NK-92 treated with Interleukin-12 subunit alpha and Interleukin-12 subunit beta, amount 100 ng/mL, for 24 hours (cell line): ENCODE data around the gene PCSK6.

Experiments used
- DNase-seq: peaks from one replicate; lab custom pipeline; 2025; lab: John Stamatoyannopoulos, UW

Gene PCSK6

GRCh38 chr15:101446518-101447167 is 42.9 kb downstream of the PCSK6 start:
- DNase-seq: no peak

- DNase-seq: no peak
Measured at GRCh38 chr15:101445562-101446517, 43.7 kb downstream of the PCSK6 start.

GRCh38 chr15:101444807-101445508 is 44.5 kb downstream of the PCSK6 start:
- no peak for DNase-seq

GRCh38 chr15:101444015-101444414 is 45.5 kb downstream of the PCSK6 start:
- no peak for DNase-seq

GRCh38 chr15:101442272-101442671 is 47.2 kb downstream of the PCSK6 start:
- DNase-seq: no peak

- no peak for DNase-seq
Measured at GRCh38 chr15:101441696-101442095, 47.8 kb downstream of the PCSK6 start.

GRCh38 chr15:101440846-101441590 is 48.5 kb downstream of the PCSK6 start:
- no peak for DNase-seq

GRCh38 chr15:101439920-101440319 is 49.6 kb downstream of the PCSK6 start:
- DNase-seq: no peak

GRCh38 chr15:101439285-101439919 is 50.1 kb downstream of the PCSK6 start:
- DNase-seq: no peak

GRCh38 chr15:101438482-101439284 is 50.8 kb downstream of the PCSK6 start:
- no peak for DNase-seq

- no peak for DNase-seq
Measured at GRCh38 chr15:101437618-101438481, 51.7 kb downstream of the PCSK6 start.

GRCh38 chr15:101437209-101437608 is 52.3 kb downstream of the PCSK6 start:
- no peak for DNase-seq

- no peak for DNase-seq
Measured at GRCh38 chr15:101436526-101436925, 53.0 kb downstream of the PCSK6 start.

GRCh38 chr15:101435761-101436160 is 53.7 kb downstream of the PCSK6 start:
- DNase-seq: no peak

- no peak for DNase-seq
Measured at GRCh38 chr15:101434032-101434920, 55.2 kb downstream of the PCSK6 start.

GRCh38 chr15:101433396-101433795 is 56.1 kb downstream of the PCSK6 start:
- no peak for DNase-seq

GRCh38 chr15:101432982-101433381 is 56.5 kb downstream of the PCSK6 start:
- DNase-seq: no peak

GRCh38 chr15:101431748-101432147 is 57.8 kb downstream of the PCSK6 start:
- no peak for DNase-seq

GRCh38 chr15:101431301-101431700 is 58.2 kb downstream of the PCSK6 start:
- DNase-seq: no peak
